ENCODE results near the gene ADH5.

GRCh38 chr4:99076292-99076976, 12.2 kb downstream of the ADH5 start:
- TF ChIP-seq CTCF (IDR thresholded peaks at IDR 0.05 in 2 of 3, conservative IDR thresholded peaks at IDR 0.05 in 1 of 3; ENCODE audit: control insufficient read depth in 2 of 3, extremely low read depth in 1 of 3, insufficient read depth in 1 of 3, low read depth in 3 of 3, low read length in 3 of 3) (no peak), SREBF2 (IDR thresholded peaks at IDR 0.05; ENCODE audit: low read length) (no peak), TAF1 (IDR thresholded peaks at IDR 0.05; ENCODE audit: borderline replicate concordance, low read depth, low read length) (no peak), RBBP5 (conservative IDR thresholded peaks at IDR 0.05) (no peak), SMC3 (IDR thresholded peaks at IDR 0.05; ENCODE audit: borderline replicate concordance, low read length) (no peak), IRF3 (IDR thresholded peaks at IDR 0.05) (no peak), ZBED1 (IDR thresholded peaks at IDR 0.05; ENCODE audit: borderline replicate concordance) (no peak), EP300 (IDR thresholded peaks at IDR 0.05; ENCODE audit: borderline replicate concordance in 1 of 2, control insufficient read depth in 1 of 2, low read depth in 2 of 2, low read length in 2 of 2) (no peak), E4F1 (IDR thresholded peaks at IDR 0.05; ENCODE audit: borderline replicate concordance, partially characterized antibody) (no peak), ELK1 (IDR thresholded peaks at IDR 0.05; ENCODE audit: low read depth, low read length) (no peak), STAT1 (conservative IDR thresholded peaks at IDR 0.05) (no peak), NR2C2 (IDR thresholded peaks at IDR 0.05; ENCODE audit: borderline replicate concordance, control insufficient read depth, insufficient read length, low read depth) (no peak)

Data from GM12878 (cell line).